Loucy (cell line): ENCODE results near the gene STX16.

Experiments
- H2AFZ ChIP-seq: fragments of 200-600 bp; sonication (generic); 2 replicates; pipeline ENCODE4 v1.6.0; 2016; ENCODE audit warnings: antibody characterized with exemption, mild to moderate bottlenecking, low read length, moderate library complexity
- H3F3A ChIP-seq: fragments of 200-600 bp; 2 replicates; pipeline ENCODE4 v1.6.0; 2016; ENCODE audit warnings: antibody characterized with exemption, low read depth, mild to moderate bottlenecking
- H3K27me3 ChIP-seq: fragments of 200-600 bp; sonication (generic); 2 replicates; pipeline ENCODE4 v1.6.1; 2014; ENCODE audit warnings: low read length, mild to moderate bottlenecking; ENCODE audit not compliant: insufficient read depth, poor library complexity, severe bottlenecking
- H3K36me3 ChIP-seq: fragments of 200-600 bp; sonication (generic); 2 replicates; pipeline ENCODE4 v1.6.1; 2016; ENCODE audit warnings: low read length; ENCODE audit not compliant: insufficient read depth
- H3K4me1 ChIP-seq: fragments of 200-600 bp; sonication (generic); 2 replicates; pipeline ENCODE4 v1.5.1; 2014; ENCODE audit warnings: low read length, mild to moderate bottlenecking; ENCODE audit not compliant: insufficient read depth, poor library complexity, severe bottlenecking
- H3K4me2 ChIP-seq: fragments of 200-600 bp; sonication (generic); 2 replicates; pipeline ENCODE4 v1.6.0; 2014; ENCODE audit warnings: antibody characterized with exemption, low read length, low read depth, mild to moderate bottlenecking; ENCODE audit not compliant: poor library complexity, severe bottlenecking
- H3K4me3 ChIP-seq: fragments of 200-600 bp; sonication (generic); 2 replicates; pipeline ENCODE4 v1.5.1; 2014; ENCODE audit warnings: low read length, mild to moderate bottlenecking, mixed read lengths; ENCODE audit not compliant: poor library complexity, severe bottlenecking
- H3K79me2 ChIP-seq: fragments of 200-600 bp; sonication (generic); 2 replicates; pipeline ENCODE4 v1.6.1; 2014; ENCODE audit warnings: low read length; ENCODE audit not compliant: insufficient read depth
- H3K9ac ChIP-seq: fragments of 200-600 bp; sonication (generic); 2 replicates; pipeline ENCODE4 v1.6.0; 2014; ENCODE audit warnings: mild to moderate bottlenecking, low read depth, low read length, moderate library complexity; ENCODE audit not compliant: poor library complexity, severe bottlenecking
- H3K9me2 ChIP-seq: fragments of 200-600 bp; sonication (generic); replicated peaks from 2 replicates; pipeline ENCODE4 v1.6.1; 2016; ENCODE audit warnings: low read depth, low read length, mixed read lengths
- H3K9me3 ChIP-seq: fragments of 200-600 bp; sonication (generic); 2 replicates; pipeline ENCODE4 v1.6.1; 2014; ENCODE audit warnings: mild to moderate bottlenecking, antibody characterized with exemption, low read length, low read depth; ENCODE audit not compliant: insufficient read depth
- H4K20me1 ChIP-seq: fragments of 200-600 bp; sonication (generic); 2 replicates; pipeline ENCODE4 v1.6.0; 2014; ENCODE audit warnings: antibody characterized with exemption, low read length, mild to moderate bottlenecking; ENCODE audit not compliant: insufficient read depth, poor library complexity, severe bottlenecking
- EZH2phosphoT487 ChIP-seq: fragments of 200-600 bp; IDR thresholded peaks from 2 replicates; pipeline ENCODE4 v1.6.1; 2018; ENCODE audit warnings: antibody characterized with exemption, mild to moderate bottlenecking, moderate library complexity, borderline replicate concordance
- TF ChIP-seq, protein P1 (sequence below): fragments of 200-600 bp; sonication (generic); conservative IDR thresholded peaks from 2 replicates; pipeline ENCODE4 v1.5.1; 2014; ENCODE audit warnings: mild to moderate bottlenecking, antibody characterized with exemption, low read length

The STX16 gene

DNA sequence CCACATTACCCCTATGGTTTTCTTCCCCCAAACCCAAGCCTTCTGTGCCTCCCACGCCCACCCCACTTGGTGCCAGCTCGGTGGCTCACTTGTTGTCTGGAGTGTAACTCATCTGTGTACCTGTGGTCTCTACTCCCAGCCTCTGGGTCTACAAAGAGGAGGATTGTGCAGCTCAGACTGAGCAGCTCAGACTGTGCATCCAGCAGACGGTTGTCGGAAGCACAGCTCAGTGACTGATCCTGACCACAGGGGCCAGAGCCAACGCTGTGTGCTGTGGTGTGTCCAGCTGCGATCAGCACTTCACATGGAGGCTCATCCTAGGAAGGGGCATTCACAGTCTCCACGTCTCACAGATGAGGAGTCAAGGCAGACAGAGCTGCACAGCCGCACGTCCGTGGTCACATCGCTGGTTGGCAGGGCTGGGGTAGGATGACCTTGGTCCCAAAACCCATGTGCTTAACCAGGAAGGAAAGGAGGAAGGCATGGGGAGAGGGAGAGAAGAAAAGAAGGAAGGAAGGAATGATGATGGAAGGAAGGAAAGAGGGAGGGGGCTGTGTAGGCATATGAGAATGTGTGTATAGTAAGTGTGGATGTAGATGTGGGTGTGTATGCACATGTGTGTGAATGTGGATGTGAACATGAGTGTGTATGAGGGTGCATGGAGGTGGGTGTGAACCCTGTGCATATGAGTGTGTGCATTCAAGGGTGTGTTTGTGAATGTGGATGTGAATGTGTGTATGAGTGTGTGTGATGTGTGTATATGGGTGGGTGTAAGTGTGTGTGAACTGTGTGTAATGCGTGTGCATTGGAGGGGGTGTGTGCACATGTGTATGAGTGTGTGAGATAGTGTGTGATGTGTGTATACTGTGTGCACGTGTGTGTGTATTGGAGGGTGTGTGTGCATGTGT, 28.2 kb upstream of the STX16 start:
- Histone ChIP-seq H3K4me2 (no peak overlapping the region), H3F3A (no peaks in the 10 kb centered on the region), H3K36me3 (no peaks in the 10 kb centered on the region), H3K4me1 (no peaks in the 10 kb centered on the region), H3K9me2 (no peaks in the 10 kb centered on the region), H3K79me2 (no peaks in the 10 kb centered on the region), H3K9me3 (no peaks in the 10 kb centered on the region), H3K4me3 (no peak overlapping the region), H3K9ac (no peak overlapping the region), H3K27me3 (no peaks in the 10 kb centered on the region), H2AFZ (no peak overlapping the region), H4K20me1 (no peaks in the 10 kb centered on the region)
- TF ChIP-seq EZH2phosphoT487: no peak
- TF ChIP-seq, protein P1, sequence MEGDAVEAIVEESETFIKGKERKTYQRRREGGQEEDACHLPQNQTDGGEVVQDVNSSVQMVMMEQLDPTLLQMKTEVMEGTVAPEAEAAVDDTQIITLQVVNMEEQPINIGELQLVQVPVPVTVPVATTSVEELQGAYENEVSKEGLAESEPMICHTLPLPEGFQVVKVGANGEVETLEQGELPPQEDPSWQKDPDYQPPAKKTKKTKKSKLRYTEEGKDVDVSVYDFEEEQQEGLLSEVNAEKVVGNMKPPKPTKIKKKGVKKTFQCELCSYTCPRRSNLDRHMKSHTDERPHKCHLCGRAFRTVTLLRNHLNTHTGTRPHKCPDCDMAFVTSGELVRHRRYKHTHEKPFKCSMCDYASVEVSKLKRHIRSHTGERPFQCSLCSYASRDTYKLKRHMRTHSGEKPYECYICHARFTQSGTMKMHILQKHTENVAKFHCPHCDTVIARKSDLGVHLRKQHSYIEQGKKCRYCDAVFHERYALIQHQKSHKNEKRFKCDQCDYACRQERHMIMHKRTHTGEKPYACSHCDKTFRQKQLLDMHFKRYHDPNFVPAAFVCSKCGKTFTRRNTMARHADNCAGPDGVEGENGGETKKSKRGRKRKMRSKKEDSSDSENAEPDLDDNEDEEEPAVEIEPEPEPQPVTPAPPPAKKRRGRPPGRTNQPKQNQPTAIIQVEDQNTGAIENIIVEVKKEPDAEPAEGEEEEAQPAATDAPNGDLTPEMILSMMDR: no peak

DNA sequence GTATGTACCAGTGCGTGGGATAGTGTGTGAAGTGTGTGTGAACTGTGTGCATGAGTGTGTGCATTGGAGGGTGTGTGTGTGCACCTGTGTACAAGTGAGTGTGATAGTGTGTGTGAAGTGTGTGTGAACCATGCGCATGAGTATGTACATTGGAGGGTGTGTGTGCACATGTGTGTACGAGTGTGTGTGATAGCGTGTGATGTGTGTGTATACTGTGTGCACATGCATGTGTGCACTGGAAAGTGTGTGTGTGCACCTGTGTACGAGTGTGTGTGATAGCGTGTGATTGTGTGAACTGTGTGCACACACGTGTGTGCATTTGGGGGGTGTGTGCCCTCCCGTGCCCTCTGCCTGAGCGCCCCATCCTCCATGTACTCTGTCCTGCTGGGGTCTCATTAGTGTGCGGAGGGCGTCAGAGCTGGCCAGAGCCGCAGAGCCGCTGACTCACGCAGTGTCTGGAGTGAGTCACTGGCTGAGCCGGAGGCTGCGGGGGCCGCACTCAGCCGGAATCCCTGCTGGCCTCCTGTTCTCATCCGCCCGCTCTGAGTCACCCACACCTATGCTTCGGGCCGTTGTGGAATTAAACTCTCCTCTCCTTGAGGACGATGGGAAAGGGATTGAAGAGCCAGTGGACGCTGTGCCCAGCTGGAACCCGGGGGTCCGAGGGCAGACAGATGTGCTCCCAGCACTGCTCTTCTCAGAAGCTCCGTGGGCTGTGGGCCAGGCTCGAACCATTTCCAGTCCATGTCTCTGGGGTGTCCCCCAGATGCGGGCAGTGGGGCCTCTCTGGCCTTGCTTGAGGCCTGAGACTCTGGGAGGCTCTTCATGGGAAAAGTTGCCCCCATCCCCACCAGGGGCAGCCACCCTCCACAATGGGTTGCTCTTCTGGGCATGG, 27.3 kb upstream of the STX16 start:
- H3K27me3 ChIP-seq: no peaks in the 10 kb centered on the region
- no peaks in the 10 kb centered on the region for H3K9me2 ChIP-seq
- H3F3A ChIP-seq: no peaks in the 10 kb centered on the region
- no peak overlapping the region for H3K9ac ChIP-seq
- TF ChIP-seq EZH2phosphoT487: no peak
- TF ChIP-seq, protein P1: no peak
- no peaks in the 10 kb centered on the region for H3K36me3 ChIP-seq
- H4K20me1 ChIP-seq: no peaks in the 10 kb centered on the region
- H3K4me1 ChIP-seq: no peaks in the 10 kb centered on the region
- H3K4me2 ChIP-seq: no peak overlapping the region
- no peak overlapping the region for H3K4me3 ChIP-seq
- H3K79me2 ChIP-seq: no peaks in the 10 kb centered on the region
- H2AFZ ChIP-seq: no peak overlapping the region
- H3K9me3 ChIP-seq: no peaks in the 10 kb centered on the region

DNA sequence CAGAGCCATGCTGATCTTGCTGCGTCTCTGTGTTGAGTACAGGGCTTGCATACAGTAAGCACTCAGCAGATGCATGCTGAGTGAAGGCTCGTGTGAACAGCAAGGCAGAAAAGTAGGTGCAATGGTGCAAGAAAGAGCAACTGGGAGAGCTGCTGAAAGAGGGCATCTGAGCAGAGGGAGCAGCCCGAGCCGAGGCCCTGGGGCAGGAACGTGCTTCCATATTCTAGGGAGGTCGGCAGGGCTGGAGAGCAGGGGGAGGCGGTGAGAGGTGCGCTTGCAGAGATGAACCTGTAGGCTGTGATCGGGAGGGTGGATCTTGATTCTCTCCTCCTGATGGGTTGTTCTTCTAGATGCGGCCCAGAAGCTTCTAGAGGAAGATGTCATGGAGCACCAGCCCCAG, 26.4 kb upstream of the STX16 start:
- no peaks in the 10 kb centered on the region for H3K9me3 ChIP-seq
- H3K9ac ChIP-seq: no peak overlapping the region
- no peaks in the 10 kb centered on the region for H3K79me2 ChIP-seq
- no peaks in the 10 kb centered on the region for H3K27me3 ChIP-seq
- H3K4me1 ChIP-seq: no peaks in the 10 kb centered on the region
- H3K9me2 ChIP-seq: no peaks in the 10 kb centered on the region
- H3K4me2 ChIP-seq: no peak overlapping the region
- no peak overlapping the region for H3K4me3 ChIP-seq
- H3F3A ChIP-seq: no peaks in the 10 kb centered on the region
- no peaks in the 10 kb centered on the region for H3K36me3 ChIP-seq
- TF ChIP-seq EZH2phosphoT487: no peak
- TF ChIP-seq, protein P1: no peak
- no peaks in the 10 kb centered on the region for H4K20me1 ChIP-seq
- no peak overlapping the region for H2AFZ ChIP-seq
